ENCODE results near the gene XCR1. TPM values are rescaled to one million over a fixed set of nuclear protein-coding genes. Genes with fewer than 3 reads are reported as not detected.
"Not testable (repeated sequence)": the region's sequence is repeated elsewhere in the genome, so short reads cannot be mapped to it uniquely, and the experiment has no call there.

Gene XCR1, protein sequence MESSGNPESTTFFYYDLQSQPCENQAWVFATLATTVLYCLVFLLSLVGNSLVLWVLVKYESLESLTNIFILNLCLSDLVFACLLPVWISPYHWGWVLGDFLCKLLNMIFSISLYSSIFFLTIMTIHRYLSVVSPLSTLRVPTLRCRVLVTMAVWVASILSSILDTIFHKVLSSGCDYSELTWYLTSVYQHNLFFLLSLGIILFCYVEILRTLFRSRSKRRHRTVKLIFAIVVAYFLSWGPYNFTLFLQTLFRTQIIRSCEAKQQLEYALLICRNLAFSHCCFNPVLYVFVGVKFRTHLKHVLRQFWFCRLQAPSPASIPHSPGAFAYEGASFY
- not detected in 2 replicates for total RNA-seq

DNA sequence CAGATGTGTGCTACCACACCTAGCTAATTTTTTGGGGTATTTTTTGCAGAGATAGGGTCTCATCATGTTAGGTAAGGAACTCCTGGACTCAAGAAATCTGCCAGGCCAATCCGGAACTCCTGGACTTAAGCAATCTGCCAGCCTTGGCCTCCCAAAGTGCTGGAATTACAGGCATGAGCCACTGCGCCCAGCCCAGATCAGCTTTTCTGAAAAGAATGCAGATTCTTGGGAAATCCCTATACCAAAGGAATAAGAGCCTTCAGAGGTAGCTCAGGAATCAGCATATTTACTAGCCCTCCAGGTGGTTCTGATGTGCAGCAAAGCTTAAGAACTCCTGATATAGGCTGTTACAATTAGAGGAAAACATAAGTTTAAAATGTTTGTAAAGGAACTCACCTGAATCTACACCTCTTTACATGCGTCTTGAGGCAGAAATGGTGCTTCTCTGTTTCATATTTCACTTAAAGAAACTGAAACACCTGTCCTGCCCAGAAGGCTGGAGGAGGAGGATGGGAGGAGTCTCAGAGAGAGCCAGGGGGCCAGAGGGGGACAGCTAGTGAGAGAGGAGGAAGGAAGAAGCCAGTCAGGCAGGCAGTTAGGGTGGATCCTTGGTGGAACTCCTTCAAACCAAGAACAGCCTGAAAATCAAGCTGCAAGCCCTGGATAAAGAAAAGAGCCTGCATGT, at the start of gene XCR1:
TSS of gene XCR1 (minus strand) at position 463 of the 685 bp plus-strand sequence. CDS start 5,536 bp downstream, outside the sequence.
- no peak for DNase-seq (ENCODE audit: low read depth in 2 of 2)

DNA sequence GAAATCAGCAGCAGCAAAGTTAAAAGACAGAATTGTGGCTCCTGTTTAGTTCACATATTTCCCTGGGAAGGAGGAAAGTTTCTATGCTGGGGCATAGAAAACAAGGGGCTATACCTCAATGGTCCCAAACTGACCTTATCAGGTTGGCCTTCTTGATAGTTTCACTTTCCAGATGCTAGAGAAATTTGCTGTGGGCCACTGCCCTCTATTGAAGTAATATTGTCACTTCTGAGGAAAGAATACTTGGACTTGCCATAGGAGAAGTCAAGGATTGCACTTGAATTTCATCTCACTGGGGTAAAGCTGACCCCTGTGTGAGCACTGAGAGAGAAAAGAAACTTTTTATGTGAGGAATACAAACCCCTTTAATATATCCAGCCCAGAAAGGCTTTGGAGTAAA, 49.3 kb upstream of the XCR1 start:
- no peak for DNase-seq (ENCODE audit: low read depth in 2 of 2)

DNA sequence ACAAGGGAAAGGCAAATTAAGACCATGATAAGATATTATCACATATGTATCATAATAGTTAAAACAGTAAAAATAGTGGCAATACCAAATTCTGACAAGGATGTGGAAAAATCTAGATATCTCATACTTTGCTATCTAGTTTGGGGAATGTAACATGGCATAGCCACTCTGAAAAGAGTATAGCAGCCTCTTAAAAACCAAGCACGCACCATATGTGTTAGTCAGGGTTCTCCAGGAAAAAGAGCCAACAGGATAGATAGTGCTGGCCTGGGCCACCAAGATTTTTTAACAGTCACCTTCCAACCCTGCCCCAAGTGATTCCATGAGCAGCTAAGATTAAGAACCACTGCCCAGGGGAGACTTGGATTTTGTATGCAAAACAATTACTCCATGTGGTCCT, 48.5 kb upstream of the XCR1 start:
- no peak for DNase-seq (ENCODE audit: low read depth in 2 of 2)

DNA sequence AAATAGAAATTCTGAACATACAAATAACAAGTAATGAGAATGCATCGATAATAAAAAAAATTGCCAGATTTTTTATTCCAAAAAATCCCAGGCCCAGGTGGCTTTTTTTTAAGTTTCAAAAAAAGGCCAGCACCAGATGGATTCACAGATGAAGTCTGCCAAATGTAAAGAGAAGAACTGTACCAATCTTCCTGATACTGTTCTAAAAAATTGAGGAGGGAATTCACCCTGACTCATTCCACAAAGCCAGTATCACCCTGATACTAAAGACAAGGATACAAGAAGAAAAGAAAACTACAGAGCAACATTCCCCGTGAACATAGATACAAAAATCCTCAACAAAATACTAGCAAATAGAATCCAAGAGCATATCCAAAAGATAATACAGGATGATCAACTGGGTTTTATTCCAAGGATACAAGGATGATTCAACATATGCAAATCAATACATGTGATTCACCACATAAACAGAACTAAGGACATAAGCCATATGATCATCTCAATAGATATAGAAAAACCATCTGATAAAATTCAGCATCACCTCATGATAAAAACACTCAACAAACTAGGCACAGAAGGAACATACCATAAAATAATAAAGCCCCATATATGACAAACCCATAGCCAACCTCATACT, 44.1 kb upstream of the XCR1 start:
- DNase-seq (ENCODE audit: low read depth in 2 of 2) = no peak

DNA sequence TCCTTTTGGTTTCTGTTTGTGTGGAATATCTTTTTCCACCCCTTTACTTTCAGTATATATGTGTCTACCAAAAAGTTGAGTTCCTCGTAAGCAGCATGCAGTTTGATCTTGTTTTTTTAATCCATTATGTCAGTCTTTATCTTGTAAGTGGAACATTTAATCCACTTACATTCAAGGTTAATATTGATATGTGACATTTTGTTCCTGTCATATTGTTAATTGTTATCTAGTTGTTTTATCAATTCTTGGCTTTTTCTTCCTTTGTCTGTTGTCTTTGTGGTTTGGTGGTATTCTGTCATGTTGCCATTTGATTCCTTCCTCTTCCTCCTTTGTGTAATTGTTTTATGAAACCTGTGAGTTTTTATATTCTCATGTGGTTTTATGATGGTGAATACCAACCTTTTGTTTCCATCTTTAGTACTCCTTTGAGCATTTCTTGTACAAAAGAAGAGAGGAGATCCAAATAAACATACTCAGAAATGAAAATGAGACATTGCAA, 43.4 kb upstream of the XCR1 start:
- DNase-seq (ENCODE audit: low read depth in 2 of 2) = no peak

DNA sequence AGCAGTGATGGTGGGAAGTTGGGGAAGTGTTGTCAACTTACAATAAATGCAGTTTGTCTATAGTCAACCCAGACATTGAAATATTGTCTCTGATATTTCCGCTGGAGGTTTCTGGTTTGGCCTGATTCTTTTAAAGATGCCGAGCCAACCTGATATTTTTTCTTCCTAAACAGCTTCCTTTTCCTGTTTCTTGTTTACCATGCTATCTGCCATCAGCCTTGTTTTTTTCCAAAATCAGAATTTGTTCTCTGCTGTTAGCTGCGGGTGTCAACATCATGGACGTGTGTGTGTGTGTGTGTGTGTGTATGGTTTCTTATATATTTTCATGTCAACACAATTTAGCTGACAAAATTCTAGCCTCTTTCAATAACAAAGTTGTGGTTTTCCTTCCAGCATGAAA, 41.2 kb upstream of the XCR1 start:
- DNase-seq (ENCODE audit: low read depth in 2 of 2) = no peak

DNA sequence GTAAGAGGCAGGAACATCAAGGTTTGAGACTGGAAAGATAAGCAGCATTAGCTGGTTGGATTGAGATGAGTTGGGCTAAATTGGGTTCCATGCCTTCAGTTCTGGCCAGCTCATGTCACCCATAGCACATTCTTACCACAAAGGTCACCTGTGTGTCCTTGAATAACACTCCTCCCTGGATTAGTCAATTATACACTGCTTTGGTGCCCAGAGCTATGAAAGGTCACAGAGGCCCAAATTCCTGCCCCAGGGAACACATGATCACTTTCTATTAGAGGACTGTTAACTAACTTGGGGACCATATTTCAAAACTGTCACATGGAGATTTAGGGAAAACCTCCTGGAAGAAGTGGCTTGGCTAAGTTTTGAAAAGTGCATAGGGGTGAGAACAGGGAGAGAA, 40.1 kb upstream of the XCR1 start:
- no peak for DNase-seq (ENCODE audit: low read depth in 2 of 2)

DNA sequence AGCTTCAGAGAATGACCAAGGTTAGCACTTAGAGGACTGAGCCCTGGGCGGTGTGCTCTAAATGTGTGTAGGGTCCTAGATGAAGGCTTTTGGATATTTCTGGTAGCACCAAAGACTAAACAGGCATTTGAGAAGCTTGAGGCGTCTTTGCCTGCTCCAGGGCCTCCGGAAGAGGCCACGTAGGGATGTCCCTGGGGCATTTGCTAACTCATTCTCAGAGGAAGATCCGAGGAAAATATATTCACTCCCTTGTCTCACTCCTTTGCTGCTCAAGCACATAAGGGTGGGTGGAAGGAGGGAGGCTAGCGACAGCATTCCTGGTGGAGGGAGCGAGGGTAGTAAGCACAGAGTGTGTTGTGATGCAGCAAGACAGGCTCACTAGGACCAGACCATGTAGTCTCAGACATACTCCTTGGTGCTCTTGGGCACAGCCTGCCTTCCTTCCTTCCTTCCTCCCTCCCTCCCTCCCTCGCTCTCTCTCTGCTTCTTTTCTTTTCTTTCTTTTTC, 38.5 kb upstream of the XCR1 start:
- no peak for DNase-seq (ENCODE audit: low read depth in 2 of 2)

DNA sequence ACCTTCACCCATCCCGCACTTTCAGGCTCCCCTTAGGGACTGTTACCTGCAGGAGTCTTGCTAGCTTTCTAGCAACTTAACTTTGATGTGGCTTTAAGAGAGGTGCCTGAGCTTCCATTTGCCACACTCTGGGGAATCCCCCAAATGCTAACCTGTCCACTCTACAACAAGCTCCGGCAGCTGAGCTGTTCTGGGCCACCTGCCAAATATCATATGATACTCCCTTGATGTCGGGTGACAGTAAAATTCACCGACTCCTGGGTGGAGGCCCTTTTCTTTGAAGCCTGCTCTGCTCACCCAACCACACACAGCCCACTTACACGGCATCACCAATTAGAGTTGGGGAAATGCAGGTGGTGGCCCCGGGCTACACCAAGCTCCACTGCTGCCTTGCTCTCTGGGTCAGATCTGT, 38.0 kb upstream of the XCR1 start:
- DNase-seq (ENCODE audit: low read depth in 2 of 2) = peak in 1 of 2 donors; percentile 5

DNA sequence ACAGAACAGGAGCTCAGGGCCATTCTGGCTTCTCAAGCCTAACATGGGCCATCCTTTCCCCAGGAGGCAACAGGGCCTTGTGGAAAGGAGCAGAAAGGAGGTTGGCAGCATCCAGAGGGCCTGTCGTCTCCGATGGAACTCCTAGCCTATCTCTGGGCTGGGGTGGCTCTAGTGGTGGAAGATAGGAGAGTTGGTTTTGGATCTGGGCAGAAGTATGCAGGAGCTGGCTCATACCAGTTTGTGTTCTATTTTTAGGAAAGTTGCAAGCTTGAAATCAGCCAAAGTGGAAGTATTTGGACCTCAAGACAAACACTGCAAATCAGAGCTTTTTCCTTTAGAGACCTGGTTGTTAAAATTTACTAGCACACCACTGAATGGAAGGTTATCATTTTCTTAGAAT, 35.4 kb upstream of the XCR1 start:
- DNase-seq (ENCODE audit: low read depth in 2 of 2) = no peak

DNA sequence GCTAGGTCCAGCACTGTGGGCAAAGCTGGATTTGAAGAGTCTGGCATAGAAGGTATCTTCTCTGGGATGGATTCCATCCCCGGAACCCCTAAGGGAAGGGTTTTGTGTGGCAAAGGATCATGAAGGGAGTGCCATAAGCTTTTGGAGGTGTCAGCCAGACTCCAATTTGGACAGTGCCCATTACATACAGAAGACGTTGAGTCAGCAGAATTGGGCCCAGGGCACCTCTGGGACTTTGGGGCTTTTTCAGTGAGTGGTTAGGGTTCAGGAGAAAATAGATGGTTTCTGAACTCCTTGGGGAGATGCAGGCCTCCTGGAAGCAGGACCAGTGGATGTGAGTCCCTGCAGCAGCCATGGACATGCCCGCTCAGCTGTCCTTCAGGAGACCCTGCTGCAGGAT, 34.6 kb upstream of the XCR1 start:
- no peak for DNase-seq (ENCODE audit: low read depth in 2 of 2)

DNA sequence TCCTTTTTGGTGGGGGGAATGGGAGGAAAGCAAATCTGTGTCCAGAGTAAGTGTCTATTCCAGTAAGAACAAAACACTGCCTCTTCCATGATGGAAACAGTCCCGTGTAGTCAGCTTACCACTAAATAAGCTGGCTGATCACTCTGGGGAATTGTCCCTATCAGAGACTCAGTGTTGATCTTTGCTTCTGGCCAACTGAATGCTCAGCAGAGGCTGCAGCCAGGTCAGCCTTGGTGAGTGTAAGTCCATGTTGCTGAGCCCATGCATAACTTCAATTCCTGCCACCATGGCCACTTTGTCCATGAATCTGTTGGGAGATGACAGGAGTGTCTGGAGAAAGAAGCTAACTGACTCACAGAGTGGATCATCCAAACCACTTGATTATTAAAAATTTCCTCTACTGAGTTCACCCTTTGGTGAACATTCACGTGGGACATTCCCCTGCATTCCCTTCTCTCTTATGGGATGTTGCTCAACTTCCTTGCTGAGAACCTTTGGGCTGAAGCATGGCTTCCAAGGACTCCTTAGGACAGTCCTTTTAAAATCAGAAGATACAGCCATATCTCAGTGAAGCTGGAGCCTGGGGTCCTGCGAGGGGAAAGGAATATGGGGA, 33.9 kb upstream of the XCR1 start:
- no peak for DNase-seq (ENCODE audit: low read depth in 2 of 2)

DNA sequence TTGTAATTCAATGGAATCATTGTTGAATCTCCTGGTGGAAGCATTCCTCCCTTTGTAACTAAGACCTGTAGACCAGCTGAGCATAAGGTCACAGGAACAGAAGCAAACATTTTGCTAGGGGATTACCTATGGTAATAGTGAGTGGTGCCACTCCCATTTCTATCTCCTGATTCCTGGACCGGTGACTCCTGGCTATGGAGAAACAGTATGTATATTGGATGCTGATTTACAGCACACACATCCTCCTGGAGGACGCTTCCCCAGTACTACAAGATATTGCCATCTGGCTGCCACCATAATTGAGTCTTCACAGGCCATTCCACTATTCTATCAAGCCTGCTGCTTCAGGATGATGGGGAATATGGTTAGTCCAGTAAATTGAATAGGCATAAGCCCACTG, 33.3 kb upstream of the XCR1 start:
- no peak for DNase-seq (ENCODE audit: low read depth in 2 of 2)

DNA sequence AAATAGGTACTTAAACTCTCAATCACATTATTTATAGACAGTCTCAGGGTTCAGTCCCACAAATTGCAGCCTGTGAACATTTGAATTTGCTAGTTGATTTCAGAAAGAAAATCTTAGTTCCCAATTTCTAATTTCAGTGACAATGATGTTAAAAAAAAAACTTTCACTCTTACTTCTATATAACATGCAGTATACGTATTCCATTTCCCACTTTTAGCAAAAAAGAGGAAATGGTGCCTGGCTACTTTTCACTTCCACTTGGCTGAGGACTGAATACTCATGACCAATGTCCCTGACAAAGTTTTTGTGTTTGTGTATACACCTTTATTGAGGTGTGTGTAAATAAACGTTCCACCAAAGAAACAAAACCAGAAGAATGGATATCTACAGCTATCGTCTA, 32.1 kb upstream of the XCR1 start:
- no peak for DNase-seq (ENCODE audit: low read depth in 2 of 2)

DNA sequence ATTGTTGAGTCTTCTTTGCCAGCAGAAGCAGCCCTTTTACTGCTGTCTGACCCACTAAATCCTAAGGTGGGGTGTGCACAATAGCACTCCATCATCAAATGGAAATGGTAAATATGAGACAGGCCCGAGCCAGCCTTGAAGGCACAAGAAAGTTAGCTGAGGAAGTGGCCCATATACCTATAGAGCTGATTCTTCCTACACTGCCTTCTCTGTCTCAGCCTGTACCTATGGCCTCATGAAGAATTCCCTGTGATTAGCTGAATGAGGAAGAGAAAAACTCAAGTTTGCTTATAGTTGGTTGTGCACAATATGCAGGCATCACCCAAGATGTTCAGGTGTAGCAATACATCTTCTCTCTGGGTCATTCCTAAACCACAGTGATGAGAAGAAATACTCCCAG, 31.7 kb upstream of the XCR1 start:
- no peak for DNase-seq (ENCODE audit: low read depth in 2 of 2)

DNA sequence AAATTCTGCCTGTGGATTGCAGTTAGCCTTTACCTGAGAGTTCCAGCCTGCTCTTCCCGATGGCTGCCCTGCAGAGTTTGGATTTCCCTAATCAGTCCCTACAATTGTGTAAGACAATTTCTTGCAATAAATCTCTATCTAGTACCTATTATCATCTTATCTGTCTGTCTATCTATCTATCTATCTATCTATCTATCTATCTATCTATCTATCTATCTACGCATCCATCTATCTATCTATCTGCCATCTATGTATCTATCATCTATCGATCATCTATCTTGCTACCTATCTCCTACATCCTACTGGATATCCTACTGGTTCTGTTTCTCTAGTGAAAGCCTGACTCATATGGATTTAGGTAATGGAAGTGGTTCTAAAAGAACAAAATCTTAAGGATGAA, 30.4 kb upstream of the XCR1 start:
- DNase-seq (ENCODE audit: low read depth in 2 of 2) = no peak

DNA sequence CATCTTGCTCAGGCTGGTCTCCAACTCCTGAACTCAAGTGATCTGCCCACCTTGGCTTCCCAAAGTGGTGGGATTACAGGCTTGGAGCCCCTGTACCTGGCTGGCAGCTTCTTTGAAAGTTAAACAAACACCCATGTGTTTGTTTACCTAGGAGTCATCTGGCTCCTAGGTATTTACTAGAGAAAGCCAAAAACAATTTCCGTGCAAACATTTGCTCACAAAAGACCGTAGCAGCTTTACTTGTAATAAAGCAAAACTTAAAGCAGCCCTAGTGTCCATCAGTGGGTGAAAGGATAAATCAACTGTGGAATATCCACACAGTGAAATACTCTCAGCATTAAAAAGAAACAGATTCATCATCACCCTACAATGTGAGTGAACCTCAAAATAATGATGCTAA, 29.4 kb upstream of the XCR1 start:
- no peak for DNase-seq (ENCODE audit: low read depth in 2 of 2)

DNA sequence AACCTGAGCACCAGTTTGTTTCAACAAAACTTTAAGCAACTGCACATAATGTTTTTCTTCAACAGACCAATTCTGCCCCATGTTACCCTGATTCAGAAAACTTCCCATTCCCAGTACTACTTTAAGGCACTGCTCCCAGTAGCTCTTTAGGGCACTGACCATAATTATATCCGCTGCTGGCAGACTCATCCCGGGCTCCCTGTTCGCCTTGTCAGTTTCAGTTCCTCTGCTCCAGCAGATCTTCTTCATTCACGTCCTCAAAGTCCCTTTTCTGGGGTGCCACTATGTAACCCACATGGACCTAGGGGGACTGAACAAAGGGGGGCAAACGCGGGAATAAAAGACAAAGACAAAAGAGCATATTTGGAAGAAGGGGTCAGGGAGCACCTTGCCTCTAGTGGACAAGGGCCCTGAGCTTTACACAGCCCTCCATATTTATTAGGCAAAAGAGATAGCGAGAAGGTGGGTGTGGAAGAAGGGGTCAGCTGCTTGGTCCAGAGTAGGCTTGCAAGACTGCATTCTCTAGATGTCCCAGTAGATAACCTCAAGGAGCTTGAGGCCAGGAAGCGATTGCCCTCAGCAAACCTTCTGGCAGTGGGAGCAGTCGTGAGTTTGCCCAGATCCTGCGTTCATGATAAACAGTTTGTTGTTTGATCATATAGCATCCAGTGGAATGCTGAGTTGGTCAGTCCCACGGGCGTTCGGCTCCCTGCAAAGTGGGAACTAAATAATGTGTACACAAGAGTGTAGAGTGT, 26.7 kb upstream of the XCR1 start:
- not testable (repeated sequence) for DNase-seq (ENCODE audit: low read depth in 2 of 2)

DNA sequence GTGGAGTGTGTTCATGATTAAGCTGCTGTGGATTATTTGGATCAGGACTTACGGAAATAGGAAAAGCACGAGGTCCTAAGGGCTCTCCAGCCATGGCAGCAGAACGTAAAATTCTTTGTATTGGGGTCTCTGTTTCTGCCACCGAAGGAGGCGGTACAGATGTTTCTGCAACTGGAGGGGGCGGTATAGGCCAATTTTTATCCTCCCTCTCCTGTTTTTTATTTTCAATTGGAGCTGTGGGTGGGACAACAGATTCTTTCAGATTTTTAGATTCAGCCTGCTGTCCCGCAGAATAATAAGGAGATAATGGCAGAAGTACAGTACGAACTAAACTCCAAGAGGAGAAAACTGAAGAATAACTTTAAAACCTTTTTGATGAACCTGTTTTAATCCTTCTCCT, 26.0 kb upstream of the XCR1 start:
- DNase-seq (ENCODE audit: low read depth in 2 of 2) = not testable (repeated sequence)

DNA sequence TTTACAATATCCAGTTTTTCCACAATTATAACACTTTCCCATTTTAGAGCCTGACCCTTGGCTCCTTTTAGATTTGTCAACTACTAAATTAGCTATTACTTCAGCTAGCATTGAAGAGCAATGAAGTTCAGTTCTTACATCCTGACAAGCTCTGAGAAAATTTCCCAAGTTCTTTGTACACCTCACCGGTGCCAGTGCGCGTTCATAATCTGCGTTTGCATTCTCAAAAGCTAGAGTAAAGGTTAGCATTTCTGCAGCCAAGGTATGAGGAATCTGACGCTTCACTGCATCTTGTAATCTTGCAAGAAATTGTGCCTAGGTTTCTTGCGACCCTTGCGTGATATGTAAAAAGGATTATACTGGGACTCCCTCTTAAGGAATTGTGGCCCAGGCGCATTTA, 25.2 kb upstream of the XCR1 start:
- no peak for DNase-seq (ENCODE audit: low read depth in 2 of 2)

DNA sequence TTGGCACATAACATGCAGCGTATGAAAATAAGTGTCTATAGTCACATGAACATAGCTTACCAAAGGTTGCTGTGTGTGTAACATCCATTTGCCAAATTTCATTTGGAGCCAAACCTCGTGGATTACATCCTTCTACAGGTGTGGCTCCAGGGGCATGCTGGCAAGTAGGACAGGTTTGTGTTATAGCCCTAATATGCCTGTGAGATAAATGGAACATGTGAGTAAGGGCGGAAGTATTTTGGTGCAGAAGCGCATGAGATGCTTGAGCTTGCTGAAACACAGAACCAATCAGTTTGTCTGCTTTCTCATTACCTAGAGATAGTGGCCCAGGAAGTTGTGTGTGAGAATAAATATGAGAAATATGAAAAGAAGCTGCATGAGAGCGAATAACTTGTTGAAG, 21.8 kb upstream of the XCR1 start:
- DNase-seq (ENCODE audit: low read depth in 2 of 2) = no peak
